Neural cell (in vitro differentiated cells): ENCODE results near the gene ATG2B. TPM values are rescaled to one million over a fixed set of nuclear protein-coding genes. Genes with fewer than 3 reads are reported as not detected.

ENCODE experiments used
- H2AFZ ChIP-seq: fragments of 200-600, 300-800 bp; sonication (generic), shearing (Covaris generic); 2 replicates; pipeline ENCODE4 v1.6.0; 2014; ENCODE audit warnings: low read depth, mild to moderate bottlenecking, antibody characterized with exemption, low read length, moderate library complexity
- H3F3A ChIP-seq: fragments of 200-600 bp; shearing (Covaris generic); 2 replicates; pipeline ENCODE4 v1.6.1; 2016; ENCODE audit warnings: mild to moderate bottlenecking, moderate library complexity, mixed read lengths, antibody characterized with exemption, low read length; ENCODE audit not compliant: insufficient read depth, poor library complexity, severe bottlenecking
- H3K27ac ChIP-seq: fragments of 200-600, 300-800 bp; sonication (generic), shearing (Covaris generic); 2 replicates; pipeline ENCODE4 v1.5.1; 2014; ENCODE audit warnings: mild to moderate bottlenecking, low read length, moderate library complexity
- H3K27me3 ChIP-seq: fragments of 300-800, 200-600 bp; sonication (generic), shearing (Covaris generic); 2 replicates; pipeline ENCODE4 v1.6.0; 2014; ENCODE audit warnings: mild to moderate bottlenecking, low read depth, low read length, moderate library complexity; ENCODE audit not compliant: insufficient read depth
- H3K36me3 ChIP-seq: fragments of 300-800, 200-600 bp; sonication (generic), shearing (Covaris generic); 2 replicates; pipeline ENCODE4 v1.5.1; 2014; ENCODE audit warnings: mild to moderate bottlenecking, antibody characterized with exemption, low read length, moderate library complexity; ENCODE audit not compliant: insufficient read depth
- H3K4me2 ChIP-seq: fragments of 300-800, 200-600 bp; sonication (generic), shearing (Covaris generic); 2 replicates; pipeline ENCODE4 v1.6.0; 2014; ENCODE audit warnings: mild to moderate bottlenecking, low read length
- H3K4me3 ChIP-seq: fragments of 300-800, 200-600 bp; sonication (generic), shearing (Covaris generic); 2 replicates; pipeline ENCODE4 v1.5.1; 2014; ENCODE audit warnings: mild to moderate bottlenecking, low read length, moderate library complexity
- H3K79me2 ChIP-seq: fragments of 200-600 bp; shearing (Covaris generic); replicated peaks from 2 replicates; pipeline ENCODE4 v1.6.0; 2014; ENCODE audit warnings: mild to moderate bottlenecking, low read length, moderate library complexity; ENCODE audit not compliant: insufficient read depth
- H3K9ac ChIP-seq: fragments of 300-800, 200-600 bp; sonication (generic), shearing (Covaris generic); 2 replicates; pipeline ENCODE4 v1.6.1; 2016; ENCODE audit warnings: mild to moderate bottlenecking, low read length, mixed read lengths
- H3K9me2 ChIP-seq: fragments of 200-600 bp; shearing (Covaris generic); 2 replicates; pipeline ENCODE4 v1.6.1; 2016; ENCODE audit warnings: mild to moderate bottlenecking, low read length, mixed read lengths; ENCODE audit not compliant: insufficient read depth
- H3K9me3 ChIP-seq: fragments of 200-600, 300-800 bp; sonication (generic), shearing (Covaris generic); 2 replicates; pipeline ENCODE4 v1.6.1; 2016; ENCODE audit warnings: mild to moderate bottlenecking, mixed run types, low read length, moderate library complexity, mixed read lengths
- H4K20me1 ChIP-seq: fragments of 200-600 bp; shearing (Covaris generic); 2 replicates; pipeline ENCODE4 v1.6.1; 2016; ENCODE audit warnings: mild to moderate bottlenecking, mixed run types; ENCODE audit not compliant: insufficient read depth
- EP300 ChIP-seq: fragments of 450-650 bp; conservative IDR thresholded peaks from 2 replicates; pipeline ENCODE4 v1.6.1; 2014; ENCODE audit warnings: antibody characterized with exemption, mild to moderate bottlenecking, moderate library complexity; ENCODE audit not compliant: poor library complexity, severe bottlenecking
- EZH2 ChIP-seq: fragments of 200-600, 300-800 bp; shearing (Covaris generic), sonication (generic); IDR thresholded peaks from 2 replicates; pipeline ENCODE4 v1.6.1; 2014; ENCODE audit warnings: antibody characterized with exemption, low read length, borderline replicate concordance, mild to moderate bottlenecking; ENCODE audit not compliant: insufficient read depth, poor library complexity, severe bottlenecking
- MXI1 ChIP-seq: fragments of 450-650 bp; conservative IDR thresholded peaks from 2 replicates; pipeline ENCODE4 v1.6.1; 2014; ENCODE audit warnings: antibody characterized with exemption, mild to moderate bottlenecking; ENCODE audit not compliant: poor library complexity, severe bottlenecking
- POLR2AphosphoS5 ChIP-seq: IDR thresholded peaks from 2 replicates; pipeline ENCODE4 v1.6.1; 2012
- RAD21 ChIP-seq: fragments of 450-650 bp; conservative IDR thresholded peaks from 2 replicates; pipeline ENCODE4 v1.6.1; 2014; ENCODE audit warnings: antibody characterized with exemption, mild to moderate bottlenecking, moderate library complexity
- SMC3 ChIP-seq: fragments of 450-650 bp; conservative IDR thresholded peaks from 2 replicates; pipeline ENCODE4 v1.6.1; 2014; ENCODE audit warnings: antibody characterized with exemption, mild to moderate bottlenecking, moderate library complexity; ENCODE audit not compliant: poor library complexity
- TAF1 ChIP-seq: IDR thresholded peaks from 2 replicates; pipeline ENCODE4 v1.6.1; 2012; ENCODE audit warnings: low read depth
- polyA plus RNA-seq: library from polyadenylated mRNA; depleted of rRNA; stranded (reverse); fragments of >200 nt; gene quantifications from 2 replicates; pipeline ENCODE4 v1.2.3, GENCODE V29; 2014
- TF ChIP-seq, protein P1 (sequence below): fragments of 450-650 bp; IDR thresholded peaks from 2 replicates; pipeline ENCODE4 v1.5.1; 2014; ENCODE audit warnings: antibody characterized with exemption, mild to moderate bottlenecking, moderate library complexity; ENCODE audit not compliant: poor library complexity, severe bottlenecking
- TF ChIP-seq, protein P2 (sequence below): IDR thresholded peaks from 2 replicates; pipeline ENCODE4 v1.6.1; 2012; ENCODE audit warnings: borderline replicate concordance

ATG2B gene
- polyA plus RNA-seq, 1 donor from 2014 or later = 16.2 TPM

DNA sequence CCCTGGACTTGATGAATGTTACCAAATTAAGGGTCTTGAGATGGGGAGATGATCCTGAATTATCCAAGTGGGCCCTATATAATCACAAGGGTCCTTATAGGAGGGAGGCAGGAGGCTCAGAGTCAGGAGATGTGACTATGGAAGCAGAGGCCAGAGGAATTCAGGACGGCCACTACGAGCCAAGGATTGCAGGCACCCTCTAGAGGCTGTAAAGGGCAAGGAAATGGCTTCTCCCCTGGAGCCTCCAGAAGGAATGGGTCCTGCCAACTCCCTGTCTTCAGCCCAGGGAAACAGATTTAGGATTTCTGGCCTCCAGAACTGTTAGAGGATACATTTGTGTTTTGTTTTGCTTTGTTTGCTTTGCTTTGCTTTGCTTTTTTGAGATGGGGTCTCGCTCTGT, 98.3 kb downstream of the ATG2B start:
- no peaks in the 10 kb centered on the region for H3K27me3 ChIP-seq
- no peaks in the 10 kb centered on the region for H3K36me3 ChIP-seq
- no peaks in the 10 kb centered on the region for H3K79me2 ChIP-seq
- H2AFZ ChIP-seq = no peak overlapping the region
- no peak overlapping the region for H3K4me2 ChIP-seq
- no peaks in the 10 kb centered on the region for H4K20me1 ChIP-seq
- no peak overlapping the region for H3K4me3 ChIP-seq
- no peak overlapping the region for H3K9ac ChIP-seq
- no peak overlapping the region for H3K27ac ChIP-seq
- H3K9me3 ChIP-seq = peaks cover 3% of the 10 kb centered on the region
- H3F3A ChIP-seq = no peaks in the 10 kb centered on the region
- no peak for TF ChIP-seq MXI1
- TF ChIP-seq EZH2 = no peak
- no peak for TF ChIP-seq SMC3
- TF ChIP-seq RAD21 = no peak
- TF ChIP-seq, protein P1, sequence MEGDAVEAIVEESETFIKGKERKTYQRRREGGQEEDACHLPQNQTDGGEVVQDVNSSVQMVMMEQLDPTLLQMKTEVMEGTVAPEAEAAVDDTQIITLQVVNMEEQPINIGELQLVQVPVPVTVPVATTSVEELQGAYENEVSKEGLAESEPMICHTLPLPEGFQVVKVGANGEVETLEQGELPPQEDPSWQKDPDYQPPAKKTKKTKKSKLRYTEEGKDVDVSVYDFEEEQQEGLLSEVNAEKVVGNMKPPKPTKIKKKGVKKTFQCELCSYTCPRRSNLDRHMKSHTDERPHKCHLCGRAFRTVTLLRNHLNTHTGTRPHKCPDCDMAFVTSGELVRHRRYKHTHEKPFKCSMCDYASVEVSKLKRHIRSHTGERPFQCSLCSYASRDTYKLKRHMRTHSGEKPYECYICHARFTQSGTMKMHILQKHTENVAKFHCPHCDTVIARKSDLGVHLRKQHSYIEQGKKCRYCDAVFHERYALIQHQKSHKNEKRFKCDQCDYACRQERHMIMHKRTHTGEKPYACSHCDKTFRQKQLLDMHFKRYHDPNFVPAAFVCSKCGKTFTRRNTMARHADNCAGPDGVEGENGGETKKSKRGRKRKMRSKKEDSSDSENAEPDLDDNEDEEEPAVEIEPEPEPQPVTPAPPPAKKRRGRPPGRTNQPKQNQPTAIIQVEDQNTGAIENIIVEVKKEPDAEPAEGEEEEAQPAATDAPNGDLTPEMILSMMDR = no peak
- no peak for TF ChIP-seq EP300
- TF ChIP-seq, protein P2, sequence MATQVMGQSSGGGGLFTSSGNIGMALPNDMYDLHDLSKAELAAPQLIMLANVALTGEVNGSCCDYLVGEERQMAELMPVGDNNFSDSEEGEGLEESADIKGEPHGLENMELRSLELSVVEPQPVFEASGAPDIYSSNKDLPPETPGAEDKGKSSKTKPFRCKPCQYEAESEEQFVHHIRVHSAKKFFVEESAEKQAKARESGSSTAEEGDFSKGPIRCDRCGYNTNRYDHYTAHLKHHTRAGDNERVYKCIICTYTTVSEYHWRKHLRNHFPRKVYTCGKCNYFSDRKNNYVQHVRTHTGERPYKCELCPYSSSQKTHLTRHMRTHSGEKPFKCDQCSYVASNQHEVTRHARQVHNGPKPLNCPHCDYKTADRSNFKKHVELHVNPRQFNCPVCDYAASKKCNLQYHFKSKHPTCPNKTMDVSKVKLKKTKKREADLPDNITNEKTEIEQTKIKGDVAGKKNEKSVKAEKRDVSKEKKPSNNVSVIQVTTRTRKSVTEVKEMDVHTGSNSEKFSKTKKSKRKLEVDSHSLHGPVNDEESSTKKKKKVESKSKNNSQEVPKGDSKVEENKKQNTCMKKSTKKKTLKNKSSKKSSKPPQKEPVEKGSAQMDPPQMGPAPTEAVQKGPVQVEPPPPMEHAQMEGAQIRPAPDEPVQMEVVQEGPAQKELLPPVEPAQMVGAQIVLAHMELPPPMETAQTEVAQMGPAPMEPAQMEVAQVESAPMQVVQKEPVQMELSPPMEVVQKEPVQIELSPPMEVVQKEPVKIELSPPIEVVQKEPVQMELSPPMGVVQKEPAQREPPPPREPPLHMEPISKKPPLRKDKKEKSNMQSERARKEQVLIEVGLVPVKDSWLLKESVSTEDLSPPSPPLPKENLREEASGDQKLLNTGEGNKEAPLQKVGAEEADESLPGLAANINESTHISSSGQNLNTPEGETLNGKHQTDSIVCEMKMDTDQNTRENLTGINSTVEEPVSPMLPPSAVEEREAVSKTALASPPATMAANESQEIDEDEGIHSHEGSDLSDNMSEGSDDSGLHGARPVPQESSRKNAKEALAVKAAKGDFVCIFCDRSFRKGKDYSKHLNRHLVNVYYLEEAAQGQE = no peak
- no peak for TF ChIP-seq POLR2AphosphoS5
- no peak for TF ChIP-seq TAF1
- H3K9me2 ChIP-seq = no peaks in the 10 kb centered on the region

DNA sequence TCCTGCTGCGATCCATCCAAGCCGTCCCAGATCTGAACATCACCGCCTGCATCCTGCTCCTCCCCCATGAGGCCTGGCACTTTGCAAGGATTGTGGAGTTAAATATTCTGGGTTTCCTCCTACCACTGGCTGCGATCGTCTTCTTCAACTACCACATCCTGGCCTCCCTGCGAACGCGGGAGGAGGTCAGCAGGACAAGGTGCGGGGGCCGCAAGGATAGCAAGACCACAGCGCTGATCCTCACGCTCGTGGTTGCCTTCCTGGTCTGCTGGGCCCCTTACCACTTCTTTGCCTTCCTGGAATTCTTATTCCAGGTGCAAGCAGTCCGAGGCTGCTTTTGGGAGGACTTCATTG, 99.0 kb downstream of the ATG2B start:
- no peak overlapping the region for H2AFZ ChIP-seq
- no peak overlapping the region for H3K4me2 ChIP-seq
- H3K27me3 ChIP-seq = no peaks in the 10 kb centered on the region
- no peaks in the 10 kb centered on the region for H3K36me3 ChIP-seq
- no peaks in the 10 kb centered on the region for H3K79me2 ChIP-seq
- peaks cover 3% of the 10 kb centered on the region for H3K9me3 ChIP-seq
- H4K20me1 ChIP-seq = no peaks in the 10 kb centered on the region
- no peaks in the 10 kb centered on the region for H3K9me2 ChIP-seq
- TF ChIP-seq SMC3 (no peak), EP300 (no peak), TAF1 (no peak), MXI1 (no peak), RAD21 (no peak), EZH2 (no peak), POLR2AphosphoS5 (no peak)
- TF ChIP-seq, protein P1 = no peak
- TF ChIP-seq, protein P2 = no peak
- H3K9ac ChIP-seq = no peak overlapping the region
- H3F3A ChIP-seq = no peaks in the 10 kb centered on the region
- H3K27ac ChIP-seq = no peak overlapping the region
- H3K4me3 ChIP-seq = no peak overlapping the region
